Measurements from ENCODE around the gene RBKS.

GRCh38 chr2:27756091-27756490 lies 134.1 kb downstream of the RBKS start:
- TF ChIP-seq, protein P1, sequence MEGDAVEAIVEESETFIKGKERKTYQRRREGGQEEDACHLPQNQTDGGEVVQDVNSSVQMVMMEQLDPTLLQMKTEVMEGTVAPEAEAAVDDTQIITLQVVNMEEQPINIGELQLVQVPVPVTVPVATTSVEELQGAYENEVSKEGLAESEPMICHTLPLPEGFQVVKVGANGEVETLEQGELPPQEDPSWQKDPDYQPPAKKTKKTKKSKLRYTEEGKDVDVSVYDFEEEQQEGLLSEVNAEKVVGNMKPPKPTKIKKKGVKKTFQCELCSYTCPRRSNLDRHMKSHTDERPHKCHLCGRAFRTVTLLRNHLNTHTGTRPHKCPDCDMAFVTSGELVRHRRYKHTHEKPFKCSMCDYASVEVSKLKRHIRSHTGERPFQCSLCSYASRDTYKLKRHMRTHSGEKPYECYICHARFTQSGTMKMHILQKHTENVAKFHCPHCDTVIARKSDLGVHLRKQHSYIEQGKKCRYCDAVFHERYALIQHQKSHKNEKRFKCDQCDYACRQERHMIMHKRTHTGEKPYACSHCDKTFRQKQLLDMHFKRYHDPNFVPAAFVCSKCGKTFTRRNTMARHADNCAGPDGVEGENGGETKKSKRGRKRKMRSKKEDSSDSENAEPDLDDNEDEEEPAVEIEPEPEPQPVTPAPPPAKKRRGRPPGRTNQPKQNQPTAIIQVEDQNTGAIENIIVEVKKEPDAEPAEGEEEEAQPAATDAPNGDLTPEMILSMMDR (IDR thresholded peaks at IDR 0.05): no peak
- no peak for TF ChIP-seq POLR2A (IDR thresholded peaks at IDR 0.05)

All from Peyer's patch (tissue), 4 donors.